ENCODE data around the gene COL4A2. TPM values are rescaled to one million over a fixed set of nuclear protein-coding genes. Genes with fewer than 3 reads are reported as not detected.
"Not testable (repeated sequence)": the region's sequence is repeated elsewhere in the genome, so short reads cannot be mapped to it uniquely, and the experiment has no call there.

The COL4A2 gene
- polyA plus RNA-seq, 1 donor, result 443 TPM

DNA sequence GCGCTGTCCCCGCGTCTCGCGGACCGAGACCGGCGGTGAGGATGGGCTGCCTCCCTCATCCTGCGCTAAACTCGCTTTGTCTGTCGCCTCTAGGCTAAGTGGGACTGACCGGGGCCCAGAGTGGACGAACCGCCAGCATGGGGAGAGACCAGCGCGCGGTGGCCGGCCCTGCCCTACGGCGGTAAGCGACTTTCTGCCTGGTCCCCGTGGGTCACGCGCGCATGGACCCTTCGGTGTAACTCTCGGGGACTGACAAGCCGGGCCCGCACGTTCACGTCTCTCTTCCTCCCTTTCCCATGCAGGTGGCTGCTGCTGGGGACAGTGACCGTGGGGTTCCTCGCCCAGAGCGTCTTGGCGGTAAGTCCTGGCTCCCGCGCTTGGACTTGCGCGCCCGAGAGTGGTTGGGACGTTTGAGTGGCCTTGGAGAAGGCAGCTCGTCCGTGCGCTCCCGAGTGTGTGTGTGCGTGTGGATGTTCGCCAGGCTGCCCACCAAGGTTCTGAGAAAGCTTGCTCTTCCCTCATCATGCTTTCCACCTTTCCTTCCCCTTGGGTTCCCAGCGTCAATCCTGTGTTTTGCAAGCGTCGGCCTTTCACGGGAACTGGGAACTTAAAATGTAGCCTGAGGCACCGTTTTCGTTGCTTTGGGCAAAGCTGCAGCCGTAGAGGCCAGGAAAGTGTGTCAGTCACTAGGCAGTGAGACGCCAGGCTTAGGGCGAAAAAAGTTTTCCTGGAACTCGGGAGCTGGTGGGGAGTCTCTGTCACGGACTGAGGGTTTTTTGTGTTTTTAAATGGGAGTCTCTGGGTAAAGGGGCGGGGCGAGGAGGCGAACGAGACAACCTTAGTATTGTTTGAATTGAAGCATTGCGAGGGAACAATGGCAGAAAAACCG, 927 bp downstream of the COL4A2 start:
- no peak for DNase-seq (ENCODE audit: low read depth)

DNA sequence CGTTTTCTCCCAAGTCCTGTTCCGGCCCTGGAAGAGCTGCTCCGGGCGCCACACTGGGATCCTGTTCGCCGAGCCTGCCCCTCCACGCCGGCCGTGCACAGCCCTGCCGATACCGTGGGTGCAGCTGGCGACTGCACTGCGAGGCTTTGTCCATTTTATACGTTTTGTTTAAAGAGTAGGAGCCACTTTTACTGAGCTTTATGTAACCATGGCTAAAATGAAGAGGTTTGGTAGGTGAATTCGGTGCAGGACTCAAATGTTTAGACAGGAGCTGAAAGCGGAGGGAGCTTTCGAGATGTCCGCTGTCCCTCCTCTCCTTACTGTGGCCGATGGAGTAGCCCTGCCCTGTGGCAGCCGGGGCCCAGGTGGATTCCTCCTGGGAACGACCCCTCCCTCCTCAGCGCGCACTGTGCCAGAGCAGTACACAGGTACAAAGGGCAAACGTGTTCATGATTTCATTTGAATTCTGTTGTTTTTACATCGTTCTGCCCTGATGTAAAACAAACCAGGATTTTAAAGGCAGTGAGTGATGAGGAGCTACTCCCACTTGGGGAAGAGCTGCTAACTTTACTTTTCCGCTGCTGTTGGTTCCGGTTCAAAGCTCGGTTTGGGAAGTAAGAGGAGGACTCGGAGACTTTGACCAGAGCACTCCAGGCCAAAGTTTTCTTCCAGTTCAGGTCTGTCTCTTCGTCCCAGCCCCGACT, 1.7 kb downstream of the COL4A2 start:
- DNase-seq (ENCODE audit: low read depth), result no peak

DNA sequence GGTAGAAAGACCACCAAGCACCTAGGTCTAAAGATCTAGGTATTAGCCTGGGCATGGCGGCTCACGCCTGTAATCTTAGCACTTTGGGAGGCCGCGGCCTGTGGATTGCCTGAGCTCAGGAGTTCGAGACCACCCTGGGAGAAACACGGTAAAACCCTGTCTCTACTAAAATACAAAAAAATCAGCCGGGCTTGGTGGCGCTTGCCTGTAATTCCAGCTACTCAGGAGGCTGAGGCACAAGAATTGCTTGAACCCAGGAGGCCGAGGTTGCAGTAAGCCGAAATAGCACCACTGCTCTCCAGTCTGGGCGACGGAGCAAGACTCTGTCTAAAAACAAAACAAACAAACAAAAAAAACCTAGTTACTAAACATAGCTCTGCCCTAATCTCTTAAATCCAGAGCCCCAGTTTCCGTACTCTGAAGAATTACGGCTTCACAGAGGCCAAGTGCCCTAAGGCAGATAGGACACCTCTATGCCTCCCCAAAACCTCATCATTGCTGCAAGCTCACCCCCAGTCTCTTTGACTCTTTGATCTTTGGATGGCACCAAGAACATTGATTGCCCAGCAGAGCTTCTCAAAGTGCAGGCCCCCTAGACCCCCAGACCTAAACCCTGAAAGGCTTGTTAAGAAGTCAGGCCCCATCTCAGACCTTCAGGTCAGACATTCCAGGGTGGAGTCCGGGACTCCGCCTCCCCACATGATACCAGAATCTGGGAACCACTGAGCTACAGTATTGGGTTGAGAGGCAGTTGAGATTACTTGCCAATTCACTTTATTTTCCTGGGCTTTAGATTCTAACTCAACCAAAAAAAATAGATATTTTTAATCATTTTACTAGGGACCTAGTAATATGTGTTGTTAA, 2.8 kb downstream of the COL4A2 start:
- no peak for DNase-seq (ENCODE audit: low read depth)

DNA sequence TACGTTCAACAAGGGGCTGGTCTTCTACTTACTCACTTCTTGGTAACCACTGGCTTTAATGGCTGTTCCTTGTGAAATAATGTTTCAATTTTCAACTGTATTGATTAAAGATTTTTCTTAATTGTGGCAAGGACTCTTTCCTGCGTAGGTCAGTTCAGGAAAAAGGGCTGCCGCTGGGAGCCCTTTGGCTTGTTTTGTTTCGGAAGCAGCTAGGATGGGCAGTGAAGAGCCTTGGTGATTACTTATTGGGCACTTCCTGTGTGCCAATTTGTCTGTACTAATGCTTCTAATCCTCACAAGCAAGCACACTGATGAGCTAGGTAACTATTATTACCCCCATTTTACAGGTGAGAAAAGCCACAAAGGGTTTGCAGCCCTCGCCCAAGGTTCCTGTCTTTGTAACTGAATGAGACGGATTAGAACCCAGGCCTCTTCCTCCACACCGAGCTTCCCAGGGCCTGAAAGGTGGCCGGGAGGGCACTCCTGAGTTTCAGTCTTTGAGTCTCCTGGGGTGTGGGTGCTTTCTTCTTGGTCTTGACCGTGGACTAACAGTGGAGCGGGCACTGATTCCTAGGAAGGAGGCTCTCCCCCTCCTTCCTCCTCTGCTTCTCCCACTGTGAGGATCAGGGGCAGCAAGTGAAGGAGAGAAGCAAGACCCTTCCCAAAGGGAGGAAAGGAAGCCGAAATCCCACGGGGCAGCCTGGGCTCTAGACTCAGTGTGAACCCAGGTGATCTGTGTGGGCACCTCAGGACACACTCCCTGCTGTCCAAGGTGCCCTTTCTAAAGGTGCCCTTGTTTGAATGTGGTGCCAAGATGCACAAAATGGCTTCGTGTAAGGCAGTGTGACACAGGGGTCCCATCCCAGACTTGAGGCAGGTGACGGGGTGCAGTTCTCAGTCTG, 3.7 kb downstream of the COL4A2 start:
- DNase-seq (ENCODE audit: low read depth), result no peak

DNA sequence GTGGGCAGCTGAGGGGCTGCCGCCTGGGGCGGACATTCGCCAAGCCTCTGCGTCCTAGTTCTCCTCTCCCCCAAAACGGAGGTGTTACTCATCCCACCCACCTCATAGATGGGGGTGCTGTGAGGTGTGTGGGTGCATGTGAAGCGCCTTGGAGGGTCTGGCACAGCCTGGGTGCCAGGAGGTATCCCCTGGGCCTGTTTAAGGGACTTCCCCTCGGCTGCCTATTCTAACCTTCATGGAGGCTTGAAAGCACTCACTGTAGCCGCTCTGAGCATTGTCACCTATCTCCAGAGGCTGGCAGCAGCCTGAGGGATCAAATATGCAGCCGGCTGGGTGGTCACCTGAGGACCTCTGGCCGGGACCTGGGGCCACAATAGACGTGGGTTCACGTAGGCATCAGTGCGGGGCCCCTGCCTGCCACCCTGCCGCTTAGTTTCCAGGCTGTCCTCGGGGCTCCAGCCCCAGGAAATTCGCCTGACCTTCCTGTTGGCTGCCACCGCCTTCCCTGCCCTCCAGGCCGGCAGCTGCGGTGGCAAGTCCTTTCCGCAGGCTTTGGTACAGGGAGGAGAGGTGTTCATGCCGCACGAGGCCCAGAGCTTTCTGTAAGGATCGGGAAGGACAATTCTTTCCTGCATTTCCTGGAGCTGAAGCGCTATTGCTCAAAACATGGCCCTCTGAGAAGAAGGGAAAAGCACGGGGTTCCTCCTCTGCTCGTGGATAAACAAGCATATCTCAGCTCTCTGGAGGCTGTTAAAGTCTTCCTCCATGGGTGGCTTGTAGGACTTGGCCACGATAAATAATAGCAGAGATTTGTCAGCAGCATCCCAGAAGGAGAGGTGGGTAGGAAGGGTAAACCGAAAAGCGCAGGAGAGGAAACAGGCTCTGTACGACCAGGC, 4.6 kb downstream of the COL4A2 start:
- no peak for DNase-seq (ENCODE audit: low read depth)

DNA sequence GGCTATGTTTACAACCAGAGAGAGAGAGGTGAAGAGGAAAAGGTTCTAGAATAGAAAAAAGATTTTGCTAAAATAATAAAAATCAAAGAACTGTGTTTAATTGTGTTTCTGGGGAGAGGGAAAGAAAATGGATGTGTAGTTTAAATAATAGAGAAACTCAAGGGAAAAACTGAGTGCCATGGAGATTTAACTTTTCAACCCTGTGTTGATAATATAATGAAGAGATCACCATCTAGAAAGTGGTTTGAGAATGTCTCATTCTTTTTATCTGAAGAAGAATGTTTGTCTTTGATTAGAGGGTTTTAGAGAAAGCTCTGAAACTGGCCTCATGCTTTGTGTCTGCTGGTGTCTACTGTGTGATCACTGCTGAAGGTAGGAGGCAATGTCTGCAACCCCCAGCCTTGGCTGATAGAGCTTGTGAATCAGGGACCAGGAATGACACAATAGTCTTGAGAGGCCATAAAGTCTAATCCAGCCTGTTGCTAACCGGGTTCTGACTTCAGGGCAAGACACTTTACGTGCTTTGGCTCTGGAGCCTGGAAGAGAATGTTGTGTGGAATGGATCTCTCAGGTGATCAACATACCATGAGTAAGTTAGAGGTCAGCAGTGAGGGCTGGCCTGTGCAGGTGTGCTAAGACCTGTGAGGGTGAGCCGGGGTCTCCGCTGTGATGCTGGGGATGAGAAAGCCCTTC, 5.4 kb downstream of the COL4A2 start:
- no peak for DNase-seq (ENCODE audit: low read depth)

DNA sequence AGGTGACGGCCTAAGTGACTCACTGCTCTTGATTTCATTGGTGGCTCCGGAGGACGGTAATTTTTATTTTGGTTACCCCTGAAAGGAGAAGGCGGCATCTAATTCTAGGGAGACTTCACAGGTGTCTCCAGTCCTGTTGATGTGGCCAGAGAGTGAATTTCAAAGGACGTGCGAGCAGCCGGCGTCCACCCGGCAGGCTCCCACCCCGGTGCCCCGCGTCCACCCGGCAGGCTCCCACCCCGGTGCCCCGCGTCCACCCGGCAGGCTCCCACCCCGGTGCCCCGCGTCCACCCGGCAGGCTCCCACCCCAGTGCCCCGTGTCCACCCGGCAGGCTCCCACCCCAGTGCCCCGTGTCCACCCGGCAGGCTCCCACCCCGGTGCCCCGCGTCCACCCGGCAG, 6.2 kb downstream of the COL4A2 start:
- not testable (repeated sequence) for DNase-seq (ENCODE audit: low read depth)

DNA sequence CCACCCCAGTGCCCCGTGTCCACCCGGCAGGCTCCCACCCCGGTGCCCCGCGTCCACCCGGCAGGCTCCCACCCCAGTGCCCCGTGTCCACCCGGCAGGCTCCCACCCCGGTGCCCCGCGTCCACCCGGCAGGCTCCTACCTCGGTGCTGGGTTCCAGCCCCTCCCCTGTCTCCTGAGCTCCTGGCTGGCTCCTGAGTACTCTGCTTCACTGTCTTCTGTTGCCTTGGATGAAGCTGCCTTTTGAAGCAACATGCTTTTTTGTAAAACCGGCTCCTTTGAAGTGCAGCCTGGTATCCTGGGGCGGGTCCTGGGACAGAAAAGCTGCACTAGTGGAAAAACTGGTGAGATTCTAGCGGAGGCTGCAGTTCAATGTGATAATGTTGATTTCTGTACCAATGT, 6.6 kb downstream of the COL4A2 start:
- DNase-seq (ENCODE audit: low read depth), result not testable (repeated sequence)

DNA sequence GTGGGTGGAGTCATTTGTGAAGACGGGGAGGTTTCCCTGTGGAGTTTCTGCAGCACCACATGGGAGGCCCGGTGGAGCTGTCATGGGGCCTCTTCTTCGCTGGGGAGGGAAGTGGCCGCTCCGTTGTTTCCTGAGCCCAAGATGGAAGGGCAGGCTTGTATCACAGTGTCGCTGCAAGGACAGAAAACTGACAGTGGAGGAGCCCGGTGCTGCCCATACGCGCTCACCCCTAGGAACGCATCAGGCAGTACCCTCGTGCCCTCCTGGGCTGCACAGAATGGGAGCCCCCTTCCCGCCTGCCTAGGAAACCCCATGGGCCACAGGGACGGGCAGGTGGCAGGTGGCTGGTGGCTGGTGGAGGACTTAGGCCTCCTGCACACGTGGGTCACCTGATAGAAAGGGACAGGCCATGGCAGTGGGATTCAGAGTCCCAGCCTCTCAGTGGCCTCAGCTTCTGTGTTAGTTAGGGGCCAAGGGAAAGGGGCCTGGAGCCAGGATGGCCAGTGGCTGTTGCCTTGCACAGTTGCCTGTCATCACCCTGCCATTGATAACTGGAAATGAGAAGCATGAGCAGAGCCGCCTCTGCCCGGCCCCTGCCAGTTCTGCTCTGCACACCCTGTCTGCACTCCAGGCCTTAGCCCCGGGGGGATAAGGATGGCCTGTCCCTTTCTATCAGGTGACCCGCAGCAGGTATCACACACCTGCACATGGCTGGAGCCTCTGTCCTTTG, 7.6 kb downstream of the COL4A2 start:
- no peak for DNase-seq (ENCODE audit: low read depth)

DNA sequence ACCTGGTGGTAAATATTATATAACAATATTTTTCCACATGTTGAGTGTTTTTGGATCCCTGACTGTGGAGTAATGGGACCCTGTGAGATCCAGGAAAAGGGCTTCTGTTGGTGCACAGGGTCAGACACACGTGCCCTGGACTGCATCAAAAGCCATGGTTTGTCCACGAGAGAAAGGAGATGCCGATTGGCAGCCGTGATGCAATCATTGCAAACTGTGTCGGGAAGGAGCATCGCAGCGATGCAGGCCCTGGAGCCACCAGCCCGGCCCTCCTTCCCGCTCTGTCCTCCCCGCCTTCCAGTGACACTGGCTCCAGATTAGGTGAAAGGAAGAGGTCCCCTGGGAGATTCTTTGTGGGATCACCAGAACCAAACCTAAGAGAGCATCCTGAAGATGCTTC, 9.1 kb downstream of the COL4A2 start:
- no peak for DNase-seq (ENCODE audit: low read depth)

DNA sequence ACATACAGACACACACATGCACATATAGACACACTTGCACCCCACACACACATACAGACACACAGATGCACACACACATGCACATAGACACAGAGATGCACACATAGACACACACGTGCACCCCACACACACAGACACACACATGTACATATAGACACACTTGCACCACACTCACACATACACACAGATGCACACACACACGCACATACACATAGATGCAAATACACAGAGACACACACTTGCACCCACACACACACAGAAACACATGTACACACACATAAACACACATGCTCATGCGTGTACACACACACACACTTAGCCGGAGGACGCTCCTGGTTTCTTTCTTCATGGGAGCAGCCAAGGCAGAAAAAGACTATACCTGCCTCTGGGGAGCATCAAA, 10.0 kb downstream of the COL4A2 start:
- no peak for DNase-seq (ENCODE audit: low read depth)

DNA sequence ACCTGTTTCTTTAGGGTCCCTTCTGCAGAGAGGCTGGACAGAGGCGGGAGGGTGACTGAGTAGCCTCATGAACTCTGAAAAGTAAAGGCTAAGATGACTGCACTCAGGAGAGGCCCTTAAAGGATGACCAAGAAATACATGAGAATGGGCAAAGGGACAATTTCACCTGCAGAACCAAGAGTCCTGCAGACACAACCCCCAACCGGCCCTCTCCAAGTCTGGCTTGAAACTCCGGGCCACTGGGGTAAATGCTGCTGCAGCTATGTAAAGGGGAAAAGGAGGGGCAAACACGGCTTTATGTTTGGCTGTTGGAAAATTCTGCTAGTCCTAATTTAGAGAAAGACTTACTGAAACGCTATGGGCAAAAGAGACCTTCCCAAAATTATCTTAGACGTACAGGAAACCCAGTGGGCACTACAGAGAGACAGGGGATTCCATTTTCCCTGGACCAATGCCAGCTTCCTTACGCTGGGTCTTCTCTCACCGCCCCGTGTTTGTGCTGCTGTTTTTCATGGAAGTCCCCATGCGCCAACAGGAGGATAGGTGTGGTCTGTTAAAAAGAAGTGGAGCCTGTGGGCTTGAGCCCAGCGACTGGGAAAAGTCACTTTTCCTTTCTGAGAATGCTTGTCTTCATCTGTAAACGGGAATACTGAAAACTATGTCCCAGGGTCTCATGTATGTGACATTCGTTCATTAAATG, 10.6 kb downstream of the COL4A2 start:
- no peak for DNase-seq (ENCODE audit: low read depth)

DNA sequence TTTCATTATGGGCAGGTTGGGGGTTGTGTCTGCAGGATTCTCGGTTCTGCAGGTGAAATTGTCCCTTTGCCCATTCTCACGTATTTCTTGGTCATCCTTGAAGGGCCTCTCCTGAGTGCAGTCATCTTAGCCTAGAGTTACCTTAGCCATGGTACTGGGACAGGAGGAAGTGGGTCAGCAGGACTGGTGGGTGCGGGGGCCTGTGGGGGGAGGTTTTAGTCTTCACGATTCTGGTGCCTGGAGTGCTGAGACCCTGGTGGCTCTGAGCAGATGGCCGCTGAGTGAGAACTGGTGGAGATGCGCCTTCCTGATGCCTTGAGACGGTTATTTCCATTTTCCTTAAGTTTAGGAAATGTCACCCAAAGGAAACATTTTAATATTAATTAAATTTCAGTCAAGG, 11.8 kb downstream of the COL4A2 start:
- no peak for DNase-seq (ENCODE audit: low read depth)

GRCh38 chr13:110319397-110319773, 12.3 kb downstream of the COL4A2 start:
- no peak for DNase-seq (ENCODE audit: low read depth)

DNA sequence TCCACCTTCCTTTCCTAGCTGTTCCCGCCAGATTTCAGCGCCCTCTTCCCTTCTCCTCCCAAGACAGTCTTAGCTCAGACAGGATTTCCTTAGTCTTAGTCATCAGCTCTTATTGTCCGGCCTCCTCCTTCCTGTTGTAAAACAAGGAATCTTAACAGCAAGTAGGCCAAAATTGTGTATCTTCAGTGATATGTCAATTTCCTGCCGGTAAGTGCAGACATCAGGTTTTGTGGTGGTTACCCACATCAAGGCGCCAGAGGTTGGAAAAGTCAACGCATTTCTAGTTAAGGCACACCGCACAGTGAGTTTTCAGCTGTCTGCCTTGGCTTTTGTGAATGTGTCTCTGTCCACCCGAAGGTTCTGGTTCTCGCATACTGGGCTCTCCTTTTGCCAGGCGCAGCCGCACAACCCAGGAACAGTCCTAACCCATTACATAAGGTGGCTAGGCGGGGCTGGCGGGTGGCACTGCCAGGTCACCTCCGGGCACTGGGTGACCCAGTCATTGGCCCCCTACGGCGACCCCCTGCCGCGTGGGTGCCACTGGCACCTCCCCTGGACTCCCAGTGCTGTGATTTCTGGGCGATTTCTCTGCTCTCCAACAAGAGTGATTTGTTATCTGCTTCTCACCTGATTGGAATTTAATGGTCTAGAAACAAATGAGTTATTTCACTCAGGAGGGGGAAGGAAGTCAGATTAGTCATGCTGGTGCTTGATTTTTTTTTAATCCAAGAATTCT, 12.9 kb downstream of the COL4A2 start:
- no peak for DNase-seq (ENCODE audit: low read depth)

DNA sequence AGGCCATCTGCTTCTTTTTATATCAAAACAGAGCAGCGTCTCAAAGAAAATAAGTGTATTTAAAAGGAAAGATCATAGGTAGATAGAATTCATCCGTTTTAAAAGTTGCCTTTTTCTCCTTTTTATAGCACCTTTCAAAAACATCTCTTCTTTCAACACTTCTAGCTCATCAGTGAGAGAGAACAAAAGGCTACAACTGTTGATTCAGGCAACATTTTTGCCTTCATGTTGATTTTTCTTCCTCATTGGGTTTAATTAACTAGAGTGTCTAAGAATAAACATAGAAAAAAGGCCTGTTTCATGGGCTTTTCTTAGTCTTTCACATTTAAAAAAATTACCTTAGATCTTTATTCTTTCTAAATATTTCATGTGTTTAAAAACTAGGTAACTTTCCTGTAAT, 13.6 kb downstream of the COL4A2 start:
- DNase-seq (ENCODE audit: low read depth), result no peak

DNA sequence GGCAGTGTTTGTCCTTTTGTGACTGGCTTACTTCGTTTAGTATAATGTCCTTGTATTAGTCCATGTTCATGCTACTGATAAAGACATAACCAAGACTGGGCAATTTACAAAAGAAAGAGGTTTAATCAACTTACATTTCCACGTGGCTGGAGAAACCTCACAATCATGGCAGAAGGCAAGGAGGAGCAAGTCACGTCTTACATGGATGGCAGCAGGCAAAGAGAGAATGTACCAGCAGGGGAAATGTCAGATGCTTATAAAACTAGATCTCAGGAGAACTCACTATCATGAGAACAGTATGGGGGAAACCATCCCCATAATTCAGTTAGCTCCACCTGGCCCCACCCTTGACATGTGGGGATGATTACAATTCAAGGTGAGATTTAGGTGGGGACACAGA, 14.5 kb downstream of the COL4A2 start:
- DNase-seq (ENCODE audit: low read depth), result not testable (repeated sequence)
